ENCODE data around the gene UBE2L5.

Gene UBE2L5

DNA sequence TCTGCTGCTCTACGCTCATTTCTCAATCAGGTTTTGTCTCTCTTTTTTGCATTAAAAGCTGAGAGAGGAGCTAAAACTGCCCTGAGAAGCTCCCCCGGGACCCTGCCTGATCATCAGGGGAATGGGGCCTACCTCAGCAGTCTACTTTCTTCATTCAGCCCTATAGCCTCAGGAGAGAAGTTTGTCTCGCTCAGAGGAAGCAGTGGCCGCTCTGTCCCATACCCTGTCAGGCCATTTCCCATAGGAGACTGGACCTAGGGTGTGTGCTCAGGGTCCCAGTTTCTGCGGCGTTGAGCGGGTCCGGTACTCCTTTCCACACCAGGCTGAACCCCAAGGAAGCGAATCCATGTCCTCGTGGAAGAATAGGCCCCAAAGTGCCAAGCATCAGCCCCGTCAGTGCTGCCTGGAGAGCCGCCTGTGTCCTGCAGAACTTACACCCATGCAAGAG lies 21.7 kb downstream of the UBE2L5 start:
- H3K4me3 ChIP-seq (ENCODE audit: low read length in 2 of 2), result no peak overlapping the region
- H3K23ac ChIP-seq (ENCODE audit: low read depth, low read length, poor library complexity), result no peak overlapping the region
- H2BK12ac ChIP-seq (ENCODE audit: low read length), result peak overlapping the region; percentile 76
- H2AFZ ChIP-seq (ENCODE audit: low read length), result no peak overlapping the region
- H3K9me3 ChIP-seq (replicated peaks in 1 of 2; ENCODE audit: control insufficient read depth in 2 of 2, insufficient read depth in 1 of 2, low read depth in 1 of 2, low read length in 2 of 2), result no peaks in the 10 kb centered on the region
- H4K91ac ChIP-seq (ENCODE audit: low read depth, low read length, poor library complexity), result peak overlapping the region; percentile 1
- no peak overlapping the region for H4K8ac ChIP-seq (ENCODE audit: low read depth, low read length)
- no peak overlapping the region for H2BK120ac ChIP-seq (ENCODE audit: low read depth, low read length)
- H2BK15ac ChIP-seq (ENCODE audit: low read length), result no peak overlapping the region
- H3K9ac ChIP-seq (ENCODE audit: low read depth, low read length, poor library complexity), result no peak overlapping the region
- no peaks in the 10 kb centered on the region for H3K36me3 ChIP-seq (replicated peaks in 1 of 2; ENCODE audit: control insufficient read depth in 2 of 2, insufficient read depth in 2 of 2, low read length in 2 of 2)
- H3K79me1 ChIP-seq (ENCODE audit: low read depth, low read length), result no peaks in the 10 kb centered on the region
- H2AK5ac ChIP-seq (ENCODE audit: low read depth, low read length), result no peak overlapping the region
- H3K14ac ChIP-seq (ENCODE audit: low read length), result no peak overlapping the region
- H3K4me1 ChIP-seq (ENCODE audit: control insufficient read depth in 2 of 2, insufficient read depth in 1 of 2, low read depth in 1 of 2, low read length in 2 of 2), result peaks cover 3 to 9% of the 10 kb centered on the region in 2 donors
- H3K4me2 ChIP-seq (ENCODE audit: insufficient read depth, low read length, poor library complexity, severe bottlenecking), result no peak overlapping the region
- DNase-seq (ENCODE audit: low spot score), result no peak
- no peak overlapping the region for H3K27ac ChIP-seq (replicated peaks; ENCODE audit: low read length)
- no peak overlapping the region for H3K18ac ChIP-seq (ENCODE audit: low read length)
- no peak overlapping the region for H3K4ac ChIP-seq (ENCODE audit: low read length)
- no peaks in the 10 kb centered on the region for H3K27me3 ChIP-seq (ENCODE audit: control insufficient read depth in 3 of 3, insufficient read depth in 3 of 3, low read depth in 1 of 3, low read length in 3 of 3)
- H2BK5ac ChIP-seq (ENCODE audit: low read length), result no peak overlapping the region
- no CpG with 5 or more reads among the region's 12 CpGs for WGBS, 2 donors (ENCODE audit: extremely low coverage in 2 of 2, insufficient read length in 2 of 2, insufficient replicate concordance in 1 of 2)

DNA sequence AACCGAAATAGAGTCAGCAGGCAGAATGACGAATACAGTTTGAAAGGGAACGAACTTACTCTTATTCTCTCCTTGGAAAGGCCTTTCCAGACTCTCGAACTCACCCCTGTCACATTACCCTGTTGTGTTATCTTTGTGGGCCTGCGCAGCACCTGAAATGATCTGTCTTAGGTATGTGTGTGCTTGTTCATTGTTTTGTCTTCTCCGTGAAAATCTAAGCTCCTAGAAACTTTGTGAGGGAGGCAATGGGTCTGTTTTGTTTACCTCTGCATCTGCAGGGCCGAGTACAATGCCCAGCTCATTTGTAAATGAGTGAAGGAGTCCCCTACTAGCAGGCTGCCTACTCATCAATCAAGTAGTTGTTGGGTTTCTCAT lies 23.8 kb downstream of the UBE2L5 start:
- H3K27me3 ChIP-seq (ENCODE audit: control insufficient read depth in 3 of 3, insufficient read depth in 3 of 3, low read depth in 1 of 3, low read length in 3 of 3), result no peaks in the 10 kb centered on the region
- H3K27ac ChIP-seq (replicated peaks; ENCODE audit: low read length), result peak overlapping the region; percentile 21
- no peak overlapping the region for H4K91ac ChIP-seq (ENCODE audit: low read depth, low read length, poor library complexity)
- H2AK5ac ChIP-seq (ENCODE audit: low read depth, low read length), result no peak overlapping the region
- peak overlapping the region; percentile 85 for H2AFZ ChIP-seq (ENCODE audit: low read length)
- H3K4me1 ChIP-seq (ENCODE audit: control insufficient read depth in 2 of 2, insufficient read depth in 1 of 2, low read depth in 1 of 2, low read length in 2 of 2), result peaks cover 3 to 9% of the 10 kb centered on the region in 2 donors
- H4K8ac ChIP-seq (ENCODE audit: low read depth, low read length), result no peak overlapping the region
- H3K9me3 ChIP-seq (replicated peaks in 1 of 2; ENCODE audit: control insufficient read depth in 2 of 2, insufficient read depth in 1 of 2, low read depth in 1 of 2, low read length in 2 of 2), result no peaks in the 10 kb centered on the region
- H3K4me2 ChIP-seq (ENCODE audit: insufficient read depth, low read length, poor library complexity, severe bottlenecking), result peak overlapping the region; percentile 34
- DNase-seq (ENCODE audit: low spot score), result no peak
- no peak overlapping the region for H2BK12ac ChIP-seq (ENCODE audit: low read length)
- no peak overlapping the region for H2BK5ac ChIP-seq (ENCODE audit: low read length)
- H2BK120ac ChIP-seq (ENCODE audit: low read depth, low read length), result no peak overlapping the region
- no peak overlapping the region for H3K18ac ChIP-seq (ENCODE audit: low read length)
- H2BK15ac ChIP-seq (ENCODE audit: low read length), result no peak overlapping the region
- no peak overlapping the region for H3K9ac ChIP-seq (ENCODE audit: low read depth, low read length, poor library complexity)
- peak overlapping the region in 1 of 2 donors; percentile 0 for H3K4me3 ChIP-seq (ENCODE audit: low read length in 2 of 2)
- H3K36me3 ChIP-seq (replicated peaks in 1 of 2; ENCODE audit: control insufficient read depth in 2 of 2, insufficient read depth in 2 of 2, low read length in 2 of 2), result no peaks in the 10 kb centered on the region
- H3K79me1 ChIP-seq (ENCODE audit: low read depth, low read length), result no peaks in the 10 kb centered on the region
- no CpG with 5 or more reads among the region's 7 CpGs for WGBS, 2 donors (ENCODE audit: extremely low coverage in 2 of 2, insufficient read length in 2 of 2, insufficient replicate concordance in 1 of 2)
- no peak overlapping the region for H3K4ac ChIP-seq (ENCODE audit: low read length)
- H3K14ac ChIP-seq (ENCODE audit: low read length), result no peak overlapping the region
- no peak overlapping the region for H3K23ac ChIP-seq (ENCODE audit: low read depth, low read length, poor library complexity)

DNA sequence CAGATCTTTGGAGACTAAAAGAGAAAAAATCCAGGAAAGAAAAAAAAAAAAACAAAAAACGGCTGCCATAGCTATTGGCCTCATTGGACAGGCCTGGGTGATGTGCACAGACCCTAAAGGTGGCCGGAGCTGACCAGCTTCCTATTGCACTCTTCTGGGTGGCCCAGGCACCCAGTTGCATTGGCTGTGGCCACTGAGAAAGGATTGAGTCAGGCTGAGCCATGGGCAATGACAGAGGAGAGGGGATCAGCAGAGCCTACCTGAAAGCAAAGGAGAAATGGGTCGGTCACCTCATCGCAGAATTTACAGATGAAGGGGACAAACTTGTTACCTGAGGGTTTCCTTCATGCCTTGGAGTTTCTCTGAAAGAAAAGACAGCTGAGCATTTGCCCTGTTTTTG lies 26.1 kb downstream of the UBE2L5 start:
- Histone ChIP-seq H3K9me3 (replicated peaks in 1 of 2; ENCODE audit: control insufficient read depth in 2 of 2, insufficient read depth in 1 of 2, low read depth in 1 of 2, low read length in 2 of 2) (no peaks in the 10 kb centered on the region), H3K4me1 (ENCODE audit: control insufficient read depth in 2 of 2, insufficient read depth in 1 of 2, low read depth in 1 of 2, low read length in 2 of 2) (peaks cover 3 to 7% of the 10 kb centered on the region in 2 donors), H2AFZ (ENCODE audit: low read length) (no peak overlapping the region), H3K18ac (ENCODE audit: low read length) (no peak overlapping the region), H2BK5ac (ENCODE audit: low read length) (no peak overlapping the region), H3K9ac (ENCODE audit: low read depth, low read length, poor library complexity) (no peak overlapping the region), H2BK12ac (ENCODE audit: low read length) (no peak overlapping the region), H3K4ac (ENCODE audit: low read length) (no peak overlapping the region), H3K4me2 (ENCODE audit: insufficient read depth, low read length, poor library complexity, severe bottlenecking) (no peak overlapping the region), H3K79me1 (ENCODE audit: low read depth, low read length) (no peaks in the 10 kb centered on the region), H3K27ac (replicated peaks; ENCODE audit: low read length) (no peak overlapping the region), H2BK120ac (ENCODE audit: low read depth, low read length) (no peak overlapping the region), H4K8ac (ENCODE audit: low read depth, low read length) (no peak overlapping the region), H3K14ac (ENCODE audit: low read length) (no peak overlapping the region), H3K23ac (ENCODE audit: low read depth, low read length, poor library complexity) (peak overlapping the region; percentile 55), H2AK5ac (ENCODE audit: low read depth, low read length) (no peak overlapping the region), H3K27me3 (ENCODE audit: control insufficient read depth in 3 of 3, insufficient read depth in 3 of 3, low read depth in 1 of 3, low read length in 3 of 3) (no peaks in the 10 kb centered on the region), H3K36me3 (replicated peaks in 1 of 2; ENCODE audit: control insufficient read depth in 2 of 2, insufficient read depth in 2 of 2, low read length in 2 of 2) (no peaks in the 10 kb centered on the region), H4K91ac (ENCODE audit: low read depth, low read length, poor library complexity) (no peak overlapping the region), H3K4me3 (ENCODE audit: low read length in 2 of 2) (no peak overlapping the region), H2BK15ac (ENCODE audit: low read length) (no peak overlapping the region)
- DNase-seq (ENCODE audit: low spot score), result no peak
- WGBS, 2 donors (ENCODE audit: extremely low coverage in 2 of 2, insufficient read length in 2 of 2, insufficient replicate concordance in 1 of 2), result no CpG with 5 or more reads among the region's 4 CpGs

DNA sequence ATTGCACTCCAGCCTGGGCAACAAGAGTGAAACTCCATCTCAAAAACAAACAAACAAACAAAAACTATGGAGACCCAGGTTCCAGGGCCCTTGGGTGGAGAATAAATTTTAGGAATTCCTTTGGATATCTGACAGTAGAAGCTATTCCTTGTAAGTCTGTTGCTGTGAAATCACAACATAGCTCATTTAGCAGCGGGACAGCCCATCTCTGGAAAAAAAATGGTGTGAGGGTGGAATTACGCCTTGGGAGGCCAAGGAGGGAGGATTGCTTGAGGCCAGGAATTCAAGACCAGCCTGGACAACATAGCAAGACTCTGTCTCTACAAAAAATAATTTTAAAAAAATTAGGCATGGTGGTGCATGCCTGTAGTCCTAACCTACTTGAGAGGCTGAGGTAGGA lies 27.8 kb downstream of the UBE2L5 start:
- DNase-seq (ENCODE audit: low spot score), result no peak
- Histone ChIP-seq H3K18ac (ENCODE audit: low read length) (no peak overlapping the region), H3K79me1 (ENCODE audit: low read depth, low read length) (no peaks in the 10 kb centered on the region), H3K4me3 (ENCODE audit: low read length in 2 of 2) (no peak overlapping the region), H3K36me3 (replicated peaks in 1 of 2; ENCODE audit: control insufficient read depth in 2 of 2, insufficient read depth in 2 of 2, low read length in 2 of 2) (no peaks in the 10 kb centered on the region), H2BK120ac (ENCODE audit: low read depth, low read length) (no peak overlapping the region), H4K91ac (ENCODE audit: low read depth, low read length, poor library complexity) (no peak overlapping the region), H3K9ac (ENCODE audit: low read depth, low read length, poor library complexity) (no peak overlapping the region), H3K27ac (replicated peaks; ENCODE audit: low read length) (no peak overlapping the region), H4K8ac (ENCODE audit: low read depth, low read length) (no peak overlapping the region), H2AK5ac (ENCODE audit: low read depth, low read length) (no peak overlapping the region), H3K9me3 (replicated peaks in 1 of 2; ENCODE audit: control insufficient read depth in 2 of 2, insufficient read depth in 1 of 2, low read depth in 1 of 2, low read length in 2 of 2) (no peaks in the 10 kb centered on the region), H3K4me1 (ENCODE audit: control insufficient read depth in 2 of 2, insufficient read depth in 1 of 2, low read depth in 1 of 2, low read length in 2 of 2) (peaks cover 3 to 7% of the 10 kb centered on the region in 2 donors), H2AFZ (ENCODE audit: low read length) (no peak overlapping the region), H3K27me3 (ENCODE audit: control insufficient read depth in 3 of 3, insufficient read depth in 3 of 3, low read depth in 1 of 3, low read length in 3 of 3) (no peaks in the 10 kb centered on the region), H2BK5ac (ENCODE audit: low read length) (no peak overlapping the region), H3K14ac (ENCODE audit: low read length) (no peak overlapping the region), H3K4ac (ENCODE audit: low read length) (no peak overlapping the region), H3K4me2 (ENCODE audit: insufficient read depth, low read length, poor library complexity, severe bottlenecking) (no peak overlapping the region), H3K23ac (ENCODE audit: low read depth, low read length, poor library complexity) (no peak overlapping the region), H2BK15ac (ENCODE audit: low read length) (no peak overlapping the region), H2BK12ac (ENCODE audit: low read length) (no peak overlapping the region)
- no CpG with 5 or more reads among the region's 2 CpGs for WGBS, 2 donors (ENCODE audit: extremely low coverage in 2 of 2, insufficient read length in 2 of 2, insufficient replicate concordance in 1 of 2)

Measured in neuronal stem cell (in vitro differentiated cells).